CD4-positive, alpha-beta memory T cell (primary cell): ENCODE data around the gene PDIA2. TPM values are rescaled to one million over a fixed set of nuclear protein-coding genes. Genes with fewer than 3 reads are reported as not detected.
"Not testable (repeated sequence)": the region's sequence is repeated elsewhere in the genome, so short reads cannot be mapped to it uniquely, and the experiment has no call there.

Experiments used
- CTCF ChIA-PET: fragments of 350-600 bp; sonication (Branson Sonifier 250); formaldehyde crosslinking; loops from one replicate; lab custom pipeline; 2021; ENCODE audit warnings: inconsistent platforms; ENCODE audit not compliant: partially characterized antibody; lab: Charles Lee
- POLR2A ChIA-PET: fragments of 350-600 bp; sonication (Branson Sonifier 250); formaldehyde crosslinking; loops from one replicate; lab custom pipeline; 2021; ENCODE audit not compliant: partially characterized antibody; lab: Charles Lee
- DNase-seq, 5 donors: peaks; one replicate each; pipeline versions ENCODE4 v3.0.0 to v3.0.0-alpha.2; 2020 to 2022; ENCODE audit warnings: mixed read lengths in 1 of 5
- H3K27ac ChIP-seq: one replicate; pipeline ENCODE4 v1.7.0; 2013; ENCODE audit warnings: low read depth, low read length
- H3K27me3 ChIP-seq: 2 replicates; pipeline ENCODE4 v1.7.0; 2013; ENCODE audit warnings: mild to moderate bottlenecking, low read length, moderate library complexity; ENCODE audit not compliant: insufficient read depth
- H3K36me3 ChIP-seq: 2 replicates; pipeline ENCODE4 v1.7.0; 2013; ENCODE audit warnings: mild to moderate bottlenecking, low read length, moderate library complexity; ENCODE audit not compliant: insufficient read depth
- H3K4me1 ChIP-seq: 2 replicates; pipeline ENCODE4 v1.7.0; 2013; ENCODE audit warnings: mild to moderate bottlenecking, low read length, moderate library complexity; ENCODE audit not compliant: insufficient read depth
- H3K4me3 ChIP-seq, 2 donors: one replicate each; pipeline ENCODE4 v1.7.0; 2013; ENCODE audit warnings: low read length in 2 of 2, mild to moderate bottlenecking in 1 of 2
- H3K9me3 ChIP-seq, 2 donors: one replicate each; pipeline ENCODE4 v1.7.0; 2013; ENCODE audit warnings: low read length in 2 of 2, control low read depth in 1 of 2; ENCODE audit not compliant: control insufficient read depth in 1 of 2
- H3K27ac Mint-ChIP-seq, 7 donors: one replicate each; pipeline ENCODE4 v1.8.0; 2020 to 2021; ENCODE audit warnings: mixed read lengths in 7 of 7, mild to moderate bottlenecking in 6 of 7, inconsistent platforms in 3 of 7, moderate library complexity in 3 of 7
- H3K27me3 Mint-ChIP-seq, 2 donors: one replicate each; pipeline ENCODE4 v1.8.0; 2020 to 2021; ENCODE audit warnings: mixed read lengths in 2 of 2
- H3K36me3 Mint-ChIP-seq, 2 donors: one replicate each; pipeline ENCODE4 v1.8.0; 2020 to 2021; ENCODE audit warnings: mixed read lengths in 2 of 2, inconsistent platforms in 1 of 2, mild to moderate bottlenecking in 1 of 2
- H3K4me1 Mint-ChIP-seq, 4 donors: one replicate each; pipeline ENCODE4 v1.8.0; 2020 to 2021; ENCODE audit warnings: mixed read lengths in 4 of 4, mild to moderate bottlenecking in 1 of 4
- H3K4me3 Mint-ChIP-seq, 8 donors: one replicate each; pipeline ENCODE4 v1.8.0; 2020 to 2021; ENCODE audit warnings: mixed read lengths in 8 of 8, mild to moderate bottlenecking in 7 of 8, moderate library complexity in 6 of 8, inconsistent platforms in 3 of 8
- H3K9me3 Mint-ChIP-seq, 8 donors: one replicate each; pipeline ENCODE4 v1.8.0; 2020 to 2021; ENCODE audit warnings: mixed read lengths in 8 of 8, mild to moderate bottlenecking in 5 of 8, inconsistent platforms in 3 of 8, moderate library complexity in 1 of 8
- intact Hi-C: fragments of 100-400 bp; cut with micrococcal nuclease; formaldehyde crosslinking; loops from one replicate; pipeline ENCODE4 v1.15.1; 2023
- polyA plus RNA-seq, 2 donors: library from polyadenylated mRNA; unstranded; fragments of 300-500 nt; fragmentation: Illumina TruSeq; gene quantifications; one replicate each; pipeline ENCODE4 v1.2.3, GENCODE V29; 2021
- total RNA-seq, 2 experiments: library from RNA; stranded (reverse); gene quantifications; one replicate each; pipeline ENCODE4 v1.2.3, GENCODE V29; 2021

Gene PDIA2
- total and polyA plus RNA-seq, 4 experiments from 2014 or later = not detected

DNA sequence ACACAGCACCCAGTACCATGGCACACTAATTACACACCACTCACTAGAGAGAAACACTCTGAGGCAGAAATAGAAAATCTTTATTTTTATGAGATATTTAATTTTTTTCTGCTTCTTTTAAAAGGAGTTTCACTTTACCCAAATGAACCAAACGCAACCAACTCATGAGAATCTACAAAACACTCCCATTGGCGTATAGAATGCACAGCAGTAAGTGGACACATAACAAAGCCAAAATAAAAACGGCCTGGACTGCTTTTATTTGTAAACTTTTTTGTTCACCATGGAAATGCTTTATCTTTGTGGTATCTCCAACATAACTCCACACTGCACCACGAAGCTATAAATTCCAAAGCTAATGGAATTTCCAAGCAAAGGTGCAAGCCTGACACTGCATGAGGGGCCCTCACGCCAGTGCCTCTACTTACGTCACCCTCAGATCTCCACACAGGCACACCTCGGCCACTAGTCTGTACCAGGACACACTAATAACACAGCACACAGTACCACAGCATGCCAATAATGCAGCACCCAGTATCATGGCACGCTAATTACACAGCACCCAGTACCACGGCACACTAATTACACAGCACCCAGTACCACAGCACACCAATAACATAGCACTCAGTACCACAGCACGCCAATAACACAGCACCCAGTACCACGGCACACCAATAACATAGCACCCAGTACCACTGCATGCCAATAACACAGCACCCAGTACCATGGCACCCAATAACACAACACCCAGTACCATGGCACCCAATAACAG is 52.1 kb downstream of the PDIA2 start:
- H3K36me3 Mint-ChIP-seq = peaks cover 6 to 13% of the 10 kb centered on the region in 2 donors
- intact Hi-C loops, H3K27ac ChIP-seq, POLR2A ChIA-PET, H3K9me3 ChIP-seq, CTCF ChIA-PET, H3K9me3 Mint-ChIP-seq, H3K4me3 ChIP-seq, DNase-seq, H3K36me3 ChIP-seq, H3K27me3 ChIP-seq, H3K27me3 Mint-ChIP-seq: not testable (repeated sequence)
- H3K4me3 Mint-ChIP-seq = peak overlapping the region in 3 of 8 donors; percentile 6 to 29 (median 24)
- peaks cover 58% of the 10 kb centered on the region for H3K4me1 ChIP-seq
- H3K4me1 Mint-ChIP-seq = peaks cover 44 to 74% (median 56%) of the 10 kb centered on the region in 4 donors
- peak overlapping the region in 4 of 7 donors; percentile 42 to 70 (median 62) for H3K27ac Mint-ChIP-seq

DNA sequence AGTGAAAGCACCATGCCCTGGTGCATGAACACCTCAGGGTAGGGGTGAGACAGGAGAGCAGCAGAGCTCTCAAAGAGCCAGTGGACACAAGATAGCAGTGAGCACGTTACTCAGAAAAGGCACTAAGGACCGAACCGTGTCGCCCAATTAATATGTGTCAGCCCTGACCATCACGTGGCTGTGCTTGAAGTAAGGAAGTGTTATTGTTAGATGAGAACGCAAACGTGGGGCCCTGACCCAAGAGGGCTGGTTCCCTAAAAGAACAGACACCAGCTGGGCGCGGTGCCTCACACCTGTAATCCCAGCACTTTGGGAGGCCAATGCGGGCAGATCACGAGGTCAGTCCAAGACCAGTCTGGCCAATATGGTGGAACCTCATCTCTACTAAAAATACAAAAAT is 53.3 kb downstream of the PDIA2 start:
- H3K36me3 Mint-ChIP-seq = peaks cover 0 to 9% of the 10 kb centered on the region in 2 donors
- ChIA-PET POLR2A (interaction anchor here (1.1 kb wide), 1 partner anchor 12 kb away, joined by 4 read pairs; no protein-coding TSS in a partner anchor), CTCF (interaction anchor here (0.8 kb wide), 1 partner anchor 229 kb away, joined by 3 read pairs; no protein-coding TSS in a partner anchor)
- Histone ChIP-seq H3K4me1 (peaks cover 58% of the 10 kb centered on the region), H3K9me3 (no peaks in the 10 kb centered on the region), H3K4me3 (no peak overlapping the region), H3K36me3 (no peaks in the 10 kb centered on the region), H3K27ac (no peak overlapping the region), H3K27me3 (no peaks in the 10 kb centered on the region)
- H3K4me3 Mint-ChIP-seq = peak overlapping the region in 1 of 8 donors; percentile 46
- DNase-seq = no peak
- no peaks in the 10 kb centered on the region for H3K9me3 Mint-ChIP-seq
- H3K27me3 Mint-ChIP-seq = no peaks in the 10 kb centered on the region
- peak overlapping the region in 1 of 7 donors; percentile 35 for H3K27ac Mint-ChIP-seq
- H3K4me1 Mint-ChIP-seq = peaks cover 42 to 75% (median 54%) of the 10 kb centered on the region in 4 donors
- intact Hi-C loops = no loop called here

Other genes starting within 250 kb of the PDIA2 start
- 10 to 100 TPM; 19.9 to 21.7 TPM for gene POLR3K, start 229.6 kb upstream of the PDIA2 start, total RNA-seq
- 10 to 100 TPM; 41.5 to 43.1 TPM for gene POLR3K, start 229.6 kb upstream of the PDIA2 start, polyA plus RNA-seq
- gene SNRNP25, start 229.3 kb upstream of the PDIA2 start, total RNA-seq = 10 to 100 TPM in 1 of 2 experiments, 1 to 10 TPM in 1; 10.0 to 10.2 TPM
- 10 to 100 TPM; 12.5 to 20.1 TPM for gene SNRNP25, start 229.3 kb upstream of the PDIA2 start, polyA plus RNA-seq
- gene RHBDF1, start 210.5 kb upstream of the PDIA2 start, total RNA-seq = not detected
- not detected for gene RHBDF1, start 210.5 kb upstream of the PDIA2 start, polyA plus RNA-seq
- 10 to 100 TPM; 30.7 TPM for gene MPG, start 204.9 kb upstream of the PDIA2 start, total RNA-seq
- 10 to 100 TPM; 58.1 to 82.6 TPM for gene MPG, start 204.9 kb upstream of the PDIA2 start, polyA plus RNA-seq
- gene NPRL3, start 144.5 kb upstream of the PDIA2 start, total RNA-seq = 10 to 100 TPM; 38.6 to 40.5 TPM
- 10 to 100 TPM in 1 of 2 donors, 1 to 10 TPM in 1; 9.0 to 15.2 TPM for gene NPRL3, start 144.5 kb upstream of the PDIA2 start, polyA plus RNA-seq
- gene HBZ, start 130.5 kb upstream of the PDIA2 start, total RNA-seq = not detected
- gene HBZ, start 130.5 kb upstream of the PDIA2 start, polyA plus RNA-seq = not detected
- not detected for gene HBM, start 117.2 kb upstream of the PDIA2 start, total RNA-seq
- gene HBM, start 117.2 kb upstream of the PDIA2 start, polyA plus RNA-seq = not detected
- under 1 TPM in 1 of 2 experiments, not detected in 1; 0.75 TPM for gene HBA2, start 110.3 kb upstream of the PDIA2 start, total RNA-seq
- gene HBA2, start 110.3 kb upstream of the PDIA2 start, polyA plus RNA-seq = 1 to 10 TPM in 1 of 2 donors, under 1 TPM in 1; 0.83 to 1.1 TPM
- under 1 TPM in 1 of 2 experiments, not detected in 1; 0.76 TPM for gene HBA1, start 106.5 kb upstream of the PDIA2 start, total RNA-seq
- not detected for gene HBA1, start 106.5 kb upstream of the PDIA2 start, polyA plus RNA-seq
- gene HBQ1, start 102.7 kb upstream of the PDIA2 start, total RNA-seq = not detected
- gene HBQ1, start 102.7 kb upstream of the PDIA2 start, polyA plus RNA-seq = not detected
- 100 to 1,000 TPM; 147 to 157 TPM for gene LUC7L, start 53.7 kb upstream of the PDIA2 start, total RNA-seq
- gene LUC7L, start 53.7 kb upstream of the PDIA2 start, polyA plus RNA-seq = 10 to 100 TPM in 1 of 2 donors, 1 to 10 TPM in 1; 5.1 to 12.9 TPM
- gene FAM234A, start 48.3 kb upstream of the PDIA2 start, total RNA-seq = 10 to 100 TPM; 34.8 to 41.1 TPM
- gene FAM234A, start 48.3 kb upstream of the PDIA2 start, polyA plus RNA-seq = 10 to 100 TPM; 18.2 to 35.1 TPM
- under 1 TPM in 1 of 2 experiments, not detected in 1; 0.44 TPM for gene RGS11, start 7.2 kb upstream of the PDIA2 start, total RNA-seq
- gene RGS11, start 7.2 kb upstream of the PDIA2 start, polyA plus RNA-seq = not detected
- under 1 TPM in 1 of 2 experiments, not detected in 1; 0.96 TPM for gene ARHGDIG, start 2.6 kb upstream of the PDIA2 start, total RNA-seq
- gene ARHGDIG, start 2.6 kb upstream of the PDIA2 start, polyA plus RNA-seq = not detected
- gene AXIN1, start 69.6 kb downstream of the PDIA2 start, total RNA-seq = 10 to 100 TPM; 40.3 to 43.0 TPM
- 1 to 10 TPM in 1 of 2 donors, under 1 TPM in 1; 0.67 to 6.0 TPM for gene AXIN1, start 69.6 kb downstream of the PDIA2 start, polyA plus RNA-seq
- gene MRPL28, start 87.4 kb downstream of the PDIA2 start, total RNA-seq = 10 to 100 TPM; 27.9 to 29.2 TPM
- gene MRPL28, start 87.4 kb downstream of the PDIA2 start, polyA plus RNA-seq = 10 to 100 TPM; 58.6 to 59.2 TPM
- gene PGAP6, start 98.8 kb downstream of the PDIA2 start, total RNA-seq = 10 to 100 TPM; 72.2 to 73.5 TPM
- 10 to 100 TPM; 22.7 to 40.5 TPM for gene PGAP6, start 98.8 kb downstream of the PDIA2 start, polyA plus RNA-seq
- 10 to 100 TPM; 34.9 to 35.4 TPM for gene NME4, start 114.0 kb downstream of the PDIA2 start, total RNA-seq
- gene NME4, start 114.0 kb downstream of the PDIA2 start, polyA plus RNA-seq = 10 to 100 TPM; 54.4 to 61.7 TPM
- 1 to 10 TPM; 5.1 to 7.3 TPM for gene DECR2, start 118.7 kb downstream of the PDIA2 start, total RNA-seq
- 1 to 10 TPM; 3.4 to 4.1 TPM for gene DECR2, start 118.7 kb downstream of the PDIA2 start, polyA plus RNA-seq
- 10 to 100 TPM; 41.8 to 42.6 TPM for gene RAB11FIP3, start 142.5 kb downstream of the PDIA2 start, total RNA-seq
- gene RAB11FIP3, start 142.5 kb downstream of the PDIA2 start, polyA plus RNA-seq = 1 to 10 TPM in 1 of 2 donors, under 1 TPM in 1; 0.15 to 4.6 TPM
- gene CAPN15, start 244.5 kb downstream of the PDIA2 start, total RNA-seq = 10 to 100 TPM; 74.0 to 77.4 TPM
- gene CAPN15, start 244.5 kb downstream of the PDIA2 start, polyA plus RNA-seq = 10 to 100 TPM in 1 of 2 donors, 1 to 10 TPM in 1; 5.3 to 14.1 TPM